Left forelimb (tissue), 1 donor: ENCODE measurements around the gene PPP1CA.

ENCODE experiments used
- DNase-seq: peaks from one replicate; pipeline ENCODE4 v3.0.0-alpha.2; 2018; ENCODE audit warnings: low spot score

The PPP1CA gene

DNA sequence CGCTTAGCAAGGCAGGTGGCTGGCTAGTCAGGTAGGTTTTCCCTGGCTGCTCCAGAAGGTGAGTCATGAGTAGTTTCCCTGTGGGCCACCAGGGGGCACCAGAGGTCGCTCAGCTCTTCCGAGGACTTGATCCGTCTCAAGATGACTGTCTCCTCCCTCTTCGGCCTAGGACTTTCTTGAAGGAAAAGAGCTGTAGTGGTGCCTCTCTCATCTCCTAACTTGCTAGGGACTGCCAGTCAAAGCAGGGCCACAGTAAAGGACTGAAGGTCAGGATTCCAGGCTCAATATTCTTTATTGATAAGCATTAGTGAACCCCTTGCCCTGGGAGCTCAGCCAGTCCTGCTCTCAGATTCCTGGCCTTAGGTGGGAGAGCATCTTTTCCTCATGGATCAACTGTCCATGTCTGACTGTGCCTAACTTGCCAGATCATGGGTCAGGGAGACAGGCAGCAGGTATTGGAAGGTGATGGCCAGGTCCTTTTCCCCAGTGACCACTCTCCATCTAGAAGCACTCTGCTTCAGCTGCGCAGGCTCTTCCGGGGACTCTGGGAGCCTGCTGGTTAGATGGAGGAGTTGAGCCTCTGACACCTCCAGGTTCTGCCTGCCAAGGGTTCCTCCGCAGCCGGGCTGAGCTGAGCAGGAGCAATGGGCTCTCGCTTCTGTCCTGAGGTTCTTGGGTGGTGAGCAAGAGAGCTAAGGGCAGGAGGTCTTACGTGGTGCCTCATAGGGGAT lies 50.2 kb downstream of the PPP1CA start:
- no peak for DNase-seq

DNA sequence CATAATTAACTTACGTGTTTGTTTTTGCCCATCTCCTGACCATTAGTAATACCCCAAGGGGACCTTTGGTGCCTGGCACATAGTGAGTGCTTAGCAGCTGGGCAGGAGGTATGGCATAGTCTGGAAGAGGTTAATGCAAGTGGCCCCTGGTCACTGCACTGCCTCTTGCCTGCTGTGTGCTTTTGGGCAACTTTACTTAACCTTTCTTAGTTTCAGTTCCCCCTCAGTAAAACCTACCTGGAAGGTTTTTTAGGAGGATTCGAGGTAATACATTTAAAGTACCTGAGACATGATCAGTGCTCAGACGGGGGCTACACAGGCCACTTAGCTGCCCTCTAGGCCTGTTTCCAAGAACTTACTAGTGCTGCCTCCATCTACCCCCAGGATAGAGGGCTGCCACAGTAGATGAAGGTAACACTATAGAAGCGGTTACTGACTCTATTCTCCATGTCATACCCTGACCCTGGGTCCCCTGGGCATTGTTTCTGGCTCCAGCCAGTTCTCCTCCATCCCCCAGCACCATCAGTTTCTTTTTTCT lies 51.7 kb downstream of the PPP1CA start:
- no peak for DNase-seq

DNA sequence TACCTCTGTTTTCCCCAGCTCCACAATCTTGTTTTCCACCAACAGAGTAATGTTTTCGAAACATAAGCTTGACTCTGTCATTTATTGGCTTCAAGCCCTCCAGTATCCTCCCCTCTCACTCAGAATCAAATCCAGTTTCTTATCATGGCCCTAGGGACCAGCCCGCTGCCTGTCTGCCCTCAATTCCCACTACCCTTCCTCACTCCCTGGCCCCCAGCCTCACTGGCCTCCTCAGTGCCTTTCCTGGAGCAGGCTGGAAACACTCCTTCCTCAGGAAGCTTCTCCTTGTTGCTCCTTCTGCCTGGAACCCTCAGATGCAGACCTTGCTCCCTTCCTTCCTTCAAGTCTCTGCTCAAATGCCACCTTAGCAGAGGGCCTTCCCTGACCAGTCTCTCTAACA lies 52.2 kb downstream of the PPP1CA start:
- no peak for DNase-seq

DNA sequence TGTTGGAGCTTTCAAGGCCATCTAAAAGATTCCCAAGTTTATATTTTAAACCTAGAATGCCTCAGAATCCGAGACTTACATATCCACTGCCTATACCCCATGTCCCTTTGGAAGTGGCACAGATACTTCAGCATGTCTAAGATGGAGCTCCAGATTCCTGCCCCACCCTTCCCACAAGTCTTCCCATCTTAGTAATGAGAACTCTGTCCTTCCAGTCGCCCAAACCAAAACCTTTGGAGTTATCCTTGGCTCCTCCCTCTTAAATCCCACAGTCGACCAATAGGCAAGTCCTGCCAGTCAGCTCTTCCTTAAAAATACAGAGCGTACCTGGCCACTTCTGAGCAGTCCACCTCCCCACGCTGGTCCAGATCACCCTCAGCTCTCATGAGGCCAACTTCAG lies 52.6 kb downstream of the PPP1CA start:
- DNase-seq = no peak
